NCI-H2107 treated with DMSO at 0.1 percent for 48 hours (cell line): ENCODE measurements around the gene RRP15.
A peak's percentile ranks its signal among the peaks of the same experiment; 100 is the strongest.

ENCODE experiments used
- DNase-seq: peaks from one replicate; lab custom pipeline; 2025; ENCODE audit not compliant: unreplicated experiment; lab: John Stamatoyannopoulos, UW

Gene RRP15

DNA sequence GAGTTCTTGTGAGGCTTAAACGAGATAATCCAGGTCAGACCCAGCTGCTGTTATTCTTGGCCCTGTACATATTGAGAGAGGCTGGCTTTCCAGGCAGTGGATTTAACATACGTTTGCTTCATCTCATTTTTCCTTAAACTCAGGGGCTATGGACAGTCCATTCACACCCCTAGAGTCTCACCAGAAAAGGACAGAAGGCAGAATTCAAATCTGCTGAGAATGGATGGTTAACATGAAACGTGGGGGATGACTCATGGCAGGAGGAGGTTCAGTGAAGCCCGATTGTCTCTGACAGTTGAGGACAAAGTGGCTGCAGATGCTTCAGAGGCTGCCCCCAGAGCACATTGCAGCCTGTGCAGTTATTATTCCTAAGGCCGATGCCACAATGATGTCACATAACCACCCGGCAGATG is 99.5 kb downstream of the RRP15 start:
- DNase-seq = peak; percentile 46
